GM12878 (cell line): Measurements from ENCODE around the gene HS6ST3. TPM values are rescaled to one million over a fixed set of nuclear protein-coding genes. Genes with fewer than 3 reads are reported as not detected.

Experiments used
- CBX3 ChIP-seq: fragments of 200-600 bp; sonication (generic); IDR thresholded peaks from 2 replicates; pipeline ENCODE4 v1.6.1; 2016; ENCODE audit warnings: low read depth, borderline replicate concordance
- E2F8 ChIP-seq: fragments of 450-650 bp; IDR thresholded peaks from 2 replicates; pipeline ENCODE4 v1.6.1; 2018; ENCODE audit warnings: mild to moderate bottlenecking, low read depth, moderate library complexity; ENCODE audit not compliant: partially characterized antibody
- ELK1 ChIP-seq: IDR thresholded peaks from 2 replicates; pipeline ENCODE4 v1.6.1; 2012; ENCODE audit warnings: low read depth, low read length, improper control_type of control experiment
- HCFC1 ChIP-seq: fragments of 150-350 bp; IDR thresholded peaks from 2 replicates; pipeline ENCODE4 v1.6.1; 2014; ENCODE audit warnings: low read length
- HSF1 ChIP-seq: fragments of 150-350 bp; IDR thresholded peaks from 2 replicates; pipeline ENCODE4 v1.6.1; 2014; ENCODE audit warnings: mild to moderate bottlenecking, low read depth, low read length
- JUND ChIP-seq: IDR thresholded peaks from 2 replicates; pipeline ENCODE4 v1.6.1; 2012; ENCODE audit warnings: low read depth, mild to moderate bottlenecking, low read length, improper control_type of control experiment, moderate library complexity
- NFXL1 ChIP-seq: fragments of 450-650 bp; IDR thresholded peaks from 2 replicates; pipeline ENCODE4 v1.6.1; 2017; ENCODE audit warnings: antibody characterized with exemption, mild to moderate bottlenecking, borderline replicate concordance
- NFYA ChIP-seq: IDR thresholded peaks from 2 replicates; pipeline ENCODE4 v1.6.1; 2011; ENCODE audit warnings: low read depth, mild to moderate bottlenecking, low read length, improper control_type of control experiment, borderline replicate concordance
- PBX3 ChIP-seq: IDR thresholded peaks from 2 replicates; pipeline ENCODE4 v1.6.1; 2011; ENCODE audit warnings: mild to moderate bottlenecking, low read depth, low read length, moderate library complexity; ENCODE audit not compliant: insufficient replicate concordance
- PML ChIP-seq: IDR thresholded peaks from 2 replicates; pipeline ENCODE4 v1.6.1; 2012; ENCODE audit warnings: low read length, inconsistent platforms
- POLR2AphosphoS2 ChIP-seq: IDR thresholded peaks from 2 replicates; pipeline ENCODE4 v1.6.1; 2011; ENCODE audit warnings: low read depth, mild to moderate bottlenecking, low read length, improper control_type of control experiment, moderate library complexity
- POLR2AphosphoS5 ChIP-seq: IDR thresholded peaks from 2 replicates; pipeline ENCODE4 v1.6.1; 2011; ENCODE audit warnings: mild to moderate bottlenecking, low read length, inconsistent platforms
- RUNX3 ChIP-seq: IDR thresholded peaks from 2 replicates; pipeline ENCODE4 v1.6.1; 2012; ENCODE audit warnings: low read length, inconsistent platforms
- SMAD5 ChIP-seq: IDR thresholded peaks from 2 replicates; pipeline ENCODE4 v1.6.1; 2016; ENCODE audit warnings: antibody characterized with exemption, low read depth
- SP1 ChIP-seq: IDR thresholded peaks from one replicate; pipeline ENCODE4 v1.6.1; 2011; ENCODE audit warnings: low read depth, low read length
- SREBF1 ChIP-seq: IDR thresholded peaks from 2 replicates; pipeline ENCODE4 v1.6.1; 2012; ENCODE audit warnings: mild to moderate bottlenecking, low read length
- SREBF2 ChIP-seq: IDR thresholded peaks from 2 replicates; pipeline ENCODE4 v1.6.1; 2012; ENCODE audit warnings: mild to moderate bottlenecking, low read length
- WRNIP1 ChIP-seq: IDR thresholded peaks from 2 replicates; pipeline ENCODE4 v1.6.1; 2011; ENCODE audit warnings: low read depth, low read length, improper control_type of control experiment, borderline replicate concordance
- ZBTB40 ChIP-seq: fragments of 450-650 bp; IDR thresholded peaks from 2 replicates; pipeline ENCODE4 v1.6.1; 2016; ENCODE audit warnings: mild to moderate bottlenecking, moderate library complexity, borderline replicate concordance
- ZNF622 ChIP-seq: fragments of 450-650 bp; IDR thresholded peaks from 2 replicates; pipeline ENCODE4 v1.6.1; 2017; ENCODE audit warnings: mild to moderate bottlenecking, inconsistent platforms
- polyA plus RNA-seq, 11 experiments: library from polyadenylated mRNA; depleted of rRNA in 4 of 11; unstranded in 6 of 11; stranded (reverse) in 5 of 11; fragments of >200 nt; fragmentation: Nextera tagmentation in 4 of 11; fragmentation: Illumina TruSeq in 1 of 11; extraction: Ambion mirVana in 4 of 11; extraction: Trizol in 1 of 11; gene quantifications; 1 replicate in 1 of 11; 2 replicates in 10 of 11; pipeline versions ENCODE4 v1.2.1 to v1.2.3, GENCODE V29; 2011 to 2016; ENCODE audit warnings: inconsistent platforms in 2 of 11, missing spikeins in 2 of 11, low read depth in 1 of 11
- total RNA-seq, 4 experiments: library from RNA; depleted of rRNA in 3 of 4; stranded (reverse); fragments of >200 nt in 3 of 4; fragmentation: Illumina TruSeq in 1 of 4; extraction: Trizol in 1 of 4; gene quantifications; 2 replicates each; pipeline versions ENCODE4 v1.2.1 to v1.2.3, GENCODE V29; 2013 to 2021

Gene HS6ST3
- total and polyA plus RNA-seq, 10 of the 15 experiments (the other 5 are each of a cell fraction or from before 2014, with no cell fraction given): under 0.01 to 2.9 TPM; not detected in 8

- TF ChIP-seq ZBTB40 (peak; percentile 86), POLR2AphosphoS2 (0 out of 2 replicates have a peak, but pooled peaks have one; percentile 59), JUND (no peak), WRNIP1 (no peak), HSF1 (no peak), PBX3 (no peak), RUNX3 (peak; percentile 86), SMAD5 (peak; percentile 9; the same call in 1 of the 2 replicates), PML (peak; percentile 50; the same call in 1 of the 2 replicates), SREBF1 (no peak), SREBF2 (no peak), HCFC1 (peak; percentile 44; the same call in 1 of the 2 replicates), ELK1 (peak; percentile 88), CBX3 (no peak), ZNF622 (no peak), E2F8 (no peak), SP1 (peak; percentile 59), NFXL1 (no peak), NFYA (no peak), POLR2AphosphoS5 (peak; percentile 86)
Observed at GRCh38 chr13:96053003-96053703, 36.8 kb upstream of the HS6ST3 start, which contains the start of gene UGGT2 (continued).
